CD4-positive, alpha-beta T cell (primary cell): ENCODE measurements around the gene LIG4. TPM values are rescaled to one million over a fixed set of nuclear protein-coding genes. Genes with fewer than 3 reads are reported as not detected.

Experiments used
- ATAC-seq: fragments of 200-7000 bp; cut with Tn5 transposase; one replicate; pipeline ENCODE4 v1.10.0; 2022; ENCODE audit warnings: mild to moderate bottlenecking; ENCODE audit not compliant: poor library complexity
- CTCF ChIA-PET: fragments of 350-600 bp; sonication (Branson Sonifier 250); formaldehyde crosslinking; loops from one replicate; lab custom pipeline; 2021; ENCODE audit warnings: antibody characterized with exemption, inconsistent platforms; lab: Charles Lee
- POLR2A ChIA-PET: fragments of 350-600 bp; sonication (Branson Sonifier 250); formaldehyde crosslinking; loops from one replicate; lab custom pipeline; 2021; ENCODE audit warnings: antibody characterized with exemption, inconsistent platforms; lab: Charles Lee
- DNase-seq, 14 experiments: peaks; one replicate each; pipeline ENCODE4 v3.0.0-alpha.2; 2013 to 2020; ENCODE audit warnings: mixed read lengths in 2 of 14
- H3K27ac ChIP-seq, 2 donors: one replicate each; pipeline versions ENCODE4 v1.5.1 to v1.7.0; 2013; ENCODE audit warnings: low read length in 2 of 2, low read depth in 1 of 2, mild to moderate bottlenecking in 1 of 2
- H3K27me3 ChIP-seq, 2 experiments: 1 replicate in 1 of 2; 2 replicates in 1 of 2; pipeline versions ENCODE4 v1.6.1 to v1.7.0; 2013; ENCODE audit warnings: low read length in 2 of 2, control low read depth in 1 of 2, mild to moderate bottlenecking in 1 of 2, moderate library complexity in 1 of 2; ENCODE audit not compliant: insufficient read depth in 2 of 2, control insufficient read depth in 1 of 2
- H3K36me3 ChIP-seq: one replicate; pipeline ENCODE4 v1.6.1; 2013; ENCODE audit warnings: low read length, control low read depth; ENCODE audit not compliant: insufficient read depth
- H3K4me1 ChIP-seq: one replicate; pipeline ENCODE4 v1.6.1; 2013; ENCODE audit warnings: low read length, control low read depth; ENCODE audit not compliant: insufficient read depth
- H3K4me3 ChIP-seq: one replicate; pipeline ENCODE4 v1.5.1; 2013; ENCODE audit warnings: mild to moderate bottlenecking, low read length, moderate library complexity
- H3K9me3 ChIP-seq, 2 experiments: 1 replicate in 1 of 2; 2 replicates in 1 of 2; pipeline versions ENCODE4 v1.6.1 to v1.7.0; 2013; ENCODE audit warnings: low read length in 2 of 2, mild to moderate bottlenecking in 2 of 2, control low read depth in 1 of 2, moderate library complexity in 1 of 2; ENCODE audit not compliant: control insufficient read depth in 1 of 2, insufficient read depth in 1 of 2
- H3K27ac Mint-ChIP-seq: one replicate; pipeline ENCODE4 v1.8.0; 2020; ENCODE audit warnings: mixed read lengths
- H3K27me3 Mint-ChIP-seq: one replicate; pipeline ENCODE4 v1.8.0; 2021; ENCODE audit warnings: mixed read lengths
- H3K36me3 Mint-ChIP-seq: one replicate; pipeline ENCODE4 v1.8.0; 2021; ENCODE audit warnings: low read depth, mixed read lengths
- H3K4me1 Mint-ChIP-seq: one replicate; pipeline ENCODE4 v1.8.0; 2021; ENCODE audit warnings: low read depth, mixed read lengths
- H3K4me3 Mint-ChIP-seq: one replicate; pipeline ENCODE4 v1.8.0; 2020; ENCODE audit warnings: mild to moderate bottlenecking, mixed read lengths
- H3K9me3 Mint-ChIP-seq: one replicate; pipeline ENCODE4 v1.8.0; 2020; ENCODE audit warnings: mixed read lengths
- intact Hi-C, 2 experiments: fragments of 100-400 bp; cut with DNase I in 1 of 2; cut with micrococcal nuclease in 1 of 2; formaldehyde crosslinking; loops; one replicate each; pipeline versions ENCODE4 v1.15.1 to v1.9.0; 2023 to 2025; cut with DNase I, micrococcal nuclease
- total RNA-seq, 174 experiments: library from RNA in 2 of 174; stranded (reverse) in 2 of 174; gene quantifications; one replicate each; pipeline ENCODE4 v1.2.3 and lab custom pipeline; 2021 to 2026
- TF ChIP-seq, protein P1 (sequence below): fragments of 200-600 bp; IDR thresholded peaks from one replicate; pipeline ENCODE4 v1.8.0; 2022; ENCODE audit warnings: antibody characterized with exemption, mild to moderate bottlenecking

Gene LIG4
- total RNA-seq, 2 experiments from 2014 or later, result 1.5 to 1.6 TPM

DNA sequence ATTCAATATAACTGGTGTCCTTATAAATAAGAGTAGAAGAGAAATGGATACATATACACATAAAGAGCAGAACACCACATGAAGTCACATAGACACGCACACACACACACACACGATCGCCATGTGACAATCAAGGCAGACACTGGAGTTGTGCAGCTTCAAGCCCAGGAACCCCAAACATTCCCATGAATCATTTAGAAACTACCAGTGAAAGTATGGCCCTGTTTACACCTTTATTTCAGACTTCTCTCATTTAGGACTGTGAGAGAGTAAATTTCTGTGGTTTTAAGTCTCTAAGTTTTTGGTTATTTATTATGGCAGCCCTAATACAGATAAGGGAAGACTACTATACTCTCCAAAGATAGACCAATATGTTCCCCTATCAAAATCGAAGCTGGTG lies 33.8 kb upstream of the LIG4 start:
- Mint-ChIP-seq H3K4me1 (no peaks in the 10 kb centered on the region), H3K27me3 (no peaks in the 10 kb centered on the region), H3K27ac (no peak overlapping the region), H3K4me3 (no peak overlapping the region), H3K36me3 (peaks cover 32% of the 10 kb centered on the region), H3K9me3 (peaks cover 21% of the 10 kb centered on the region)
- Histone ChIP-seq H3K4me3 (no peak overlapping the region), H3K9me3 (peaks cover 0 to 5% of the 10 kb centered on the region in 2 experiments), H3K27me3 (no peaks in the 10 kb centered on the region), H3K27ac (no peak overlapping the region), H3K36me3 (no peaks in the 10 kb centered on the region), H3K4me1 (no peaks in the 10 kb centered on the region)
- TF ChIP-seq, protein P1, sequence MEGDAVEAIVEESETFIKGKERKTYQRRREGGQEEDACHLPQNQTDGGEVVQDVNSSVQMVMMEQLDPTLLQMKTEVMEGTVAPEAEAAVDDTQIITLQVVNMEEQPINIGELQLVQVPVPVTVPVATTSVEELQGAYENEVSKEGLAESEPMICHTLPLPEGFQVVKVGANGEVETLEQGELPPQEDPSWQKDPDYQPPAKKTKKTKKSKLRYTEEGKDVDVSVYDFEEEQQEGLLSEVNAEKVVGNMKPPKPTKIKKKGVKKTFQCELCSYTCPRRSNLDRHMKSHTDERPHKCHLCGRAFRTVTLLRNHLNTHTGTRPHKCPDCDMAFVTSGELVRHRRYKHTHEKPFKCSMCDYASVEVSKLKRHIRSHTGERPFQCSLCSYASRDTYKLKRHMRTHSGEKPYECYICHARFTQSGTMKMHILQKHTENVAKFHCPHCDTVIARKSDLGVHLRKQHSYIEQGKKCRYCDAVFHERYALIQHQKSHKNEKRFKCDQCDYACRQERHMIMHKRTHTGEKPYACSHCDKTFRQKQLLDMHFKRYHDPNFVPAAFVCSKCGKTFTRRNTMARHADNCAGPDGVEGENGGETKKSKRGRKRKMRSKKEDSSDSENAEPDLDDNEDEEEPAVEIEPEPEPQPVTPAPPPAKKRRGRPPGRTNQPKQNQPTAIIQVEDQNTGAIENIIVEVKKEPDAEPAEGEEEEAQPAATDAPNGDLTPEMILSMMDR, result no peak
- ChIA-PET CTCF (no interaction called here), POLR2A (no interaction called here)
- ATAC-seq (no peak), DNase-seq (no peak)
- intact Hi-C loops, result no loop called here

DNA sequence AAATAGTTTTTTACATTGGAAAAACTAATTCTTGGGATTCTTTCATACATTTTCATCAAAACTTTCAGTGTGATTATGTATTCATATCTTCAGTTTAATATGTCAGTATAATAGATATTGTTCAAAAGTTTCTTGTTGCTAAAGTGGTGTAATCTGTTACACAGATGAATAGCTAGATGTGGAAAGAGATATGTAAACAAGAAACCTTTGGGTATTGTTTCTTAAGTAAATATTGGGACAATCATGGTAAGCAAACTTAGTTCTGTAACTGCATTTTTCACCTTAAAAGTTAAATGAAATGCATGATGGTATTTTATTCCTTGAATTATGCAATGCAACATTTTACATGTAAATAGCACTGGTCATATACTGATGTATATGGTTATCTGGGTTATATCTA lies 15.0 kb upstream of the LIG4 start:
- TF ChIP-seq, protein P1, result no peak
- H3K27me3 ChIP-seq, result no peaks in the 10 kb centered on the region
- no peak overlapping the region for H3K27ac ChIP-seq
- H3K27me3 Mint-ChIP-seq, result no peaks in the 10 kb centered on the region
- DNase-seq (no peak), ATAC-seq (no peak)
- peaks cover 14% of the 10 kb centered on the region for H3K36me3 ChIP-seq
- H3K4me1 Mint-ChIP-seq, result peaks cover 46% of the 10 kb centered on the region
- ChIA-PET CTCF (no interaction called here), POLR2A (no interaction called here)
- no peak overlapping the region for H3K27ac Mint-ChIP-seq
- no peaks in the 10 kb centered on the region for H3K9me3 ChIP-seq
- peaks cover 46% of the 10 kb centered on the region for H3K36me3 Mint-ChIP-seq
- intact Hi-C loops, result loop anchor here in 1 of 2 experiments (5.0 kb wide), 1 partner anchor 667 kb away; no protein-coding TSS in a partner anchor
- H3K9me3 Mint-ChIP-seq, result no peaks in the 10 kb centered on the region
- no peak overlapping the region for H3K4me3 ChIP-seq
- no peak overlapping the region for H3K4me3 Mint-ChIP-seq
- H3K4me1 ChIP-seq, result peaks cover 5% of the 10 kb centered on the region

DNA sequence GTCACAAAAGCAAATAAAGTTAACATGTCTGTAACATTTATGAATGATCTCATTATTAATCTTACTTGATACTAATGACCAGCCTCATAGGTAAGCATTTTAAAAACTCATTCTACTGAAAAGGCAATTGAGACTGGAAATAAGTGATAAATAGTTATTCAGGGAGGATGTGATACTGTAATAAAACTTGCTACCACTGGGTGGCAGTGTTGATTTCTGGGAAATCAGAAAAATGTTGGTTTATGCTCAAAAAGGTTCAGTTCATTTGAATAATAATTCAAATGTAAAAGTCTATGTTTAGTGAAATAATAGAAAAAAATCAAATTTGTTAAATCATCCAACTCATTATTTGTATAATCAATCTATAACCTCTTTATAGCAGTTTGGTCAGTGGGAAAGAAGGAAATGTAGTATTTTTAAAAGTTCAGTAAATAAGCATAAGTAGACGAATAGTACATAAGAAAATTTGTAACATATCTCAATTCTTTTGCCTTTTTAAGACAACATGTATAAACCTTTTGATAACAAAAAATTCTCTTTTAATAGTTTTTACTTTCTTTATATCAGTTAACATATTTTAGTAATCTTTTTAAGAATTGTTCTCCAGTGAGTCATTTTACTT lies 12.4 kb upstream of the LIG4 start:
- H3K27me3 ChIP-seq, result no peaks in the 10 kb centered on the region
- POLR2A ChIA-PET, result no interaction called here
- peaks cover 7% of the 10 kb centered on the region for H3K4me1 ChIP-seq
- H3K36me3 Mint-ChIP-seq, result peaks cover 36% of the 10 kb centered on the region
- no peak overlapping the region for H3K4me3 Mint-ChIP-seq
- no peaks in the 10 kb centered on the region for H3K9me3 ChIP-seq
- CTCF ChIA-PET, result no interaction called here
- no peaks in the 10 kb centered on the region for H3K9me3 Mint-ChIP-seq
- no peak overlapping the region for H3K27ac ChIP-seq
- no peak overlapping the region for H3K27ac Mint-ChIP-seq
- ATAC-seq (peak; percentile 54), DNase-seq (peak in 7 of 14 experiments; percentile 2 to 75 (median 56))
- H3K27me3 Mint-ChIP-seq, result no peaks in the 10 kb centered on the region
- no peak overlapping the region for H3K4me3 ChIP-seq
- peaks cover 14% of the 10 kb centered on the region for H3K36me3 ChIP-seq
- intact Hi-C loops, result loop anchor here (2.0 to 10.0 kb wide), 4 partner anchors 47 to 669 kb away; no protein-coding TSS in a partner anchor
- H3K4me1 Mint-ChIP-seq, result peaks cover 72% of the 10 kb centered on the region
- TF ChIP-seq, protein P1, result peak; percentile 95
